K562 (cell line): ENCODE data around the gene ABCB4. TPM values are rescaled to one million over a fixed set of nuclear protein-coding genes. Genes with fewer than 3 reads are reported as not detected.

Experiments
- ATAC-seq: fragments of 200-7000 bp; cut with Tn5 transposase; 3 replicates; pipeline ENCODE4 v1.9.1; 2020; ENCODE audit warnings: moderate library complexity
- BruUV-seq: library from RNA; stranded (reverse); fragments of 400-500 nt; replicated peaks from 2 replicates; lab custom pipeline; 2021; lab: Mats Ljungman, UMichigan
- CTCF ChIA-PET: fragments of 300-600 bp; formaldehyde crosslinking; extraction: SDS; loops from one replicate; lab custom pipeline; 2021; ENCODE audit warnings: low intra/inter-chr PET ratio; lab: Yijun Ruan, JAX
- POLR2A ChIA-PET: fragments of 300-600, 350-650 bp; sonication (Branson Sonifier 250); formaldehyde crosslinking; extraction: SDS; loops from one replicate; lab custom pipeline; 2021; ENCODE audit warnings: antibody characterized with exemption, inconsistent platforms; lab: Yijun Ruan, JAX
- DNase-seq, 4 experiments: peaks; one replicate each; pipeline versions ENCODE4 v3.0.0 to v3.0.0-alpha.2; 2011 to 2018; ENCODE audit warnings: low spot score in 3 of 4, mixed read lengths in 3 of 4; ENCODE audit errors: extremely low read depth in 1 of 4
- FAIRE-seq: peaks from 2 replicates; lab custom pipeline; 2011; peaks lifted over from hg19 to GRCh38; lab: Jason Lieb, UNC
- H2AFZ ChIP-seq: 2 replicates; pipeline ENCODE4 v1.6.0; 2011; ENCODE audit warnings: low read depth, low read length, control low read depth, inconsistent platforms
- H3K27ac ChIP-seq: fragments of 200-600 bp; 3 replicates; pipeline ENCODE4 v1.8.0; 2011; ENCODE audit warnings: low read depth, mild to moderate bottlenecking, control low read depth, inconsistent platforms, low read length, moderate library complexity, mixed read lengths; ENCODE audit errors: extremely low read depth
- H3K27me3 ChIP-seq, 2 experiments: fragments of 300-600 bp in 1 of 2; 2 replicates in 1 of 2; 3 replicates in 1 of 2; pipeline versions ENCODE4 v1.6.0 to v1.8.0; 2011; ENCODE audit warnings: inconsistent platforms in 2 of 2, low read length in 2 of 2, mild to moderate bottlenecking in 1 of 2, mixed read lengths in 1 of 2, moderate library complexity in 1 of 2; ENCODE audit not compliant: control insufficient read depth in 2 of 2, insufficient read depth in 2 of 2
- H3K36me3 ChIP-seq: fragments of 300-600 bp; 3 replicates; pipeline ENCODE4 v1.8.0; 2011; ENCODE audit warnings: mild to moderate bottlenecking, low read length, inconsistent platforms; ENCODE audit not compliant: control insufficient read depth, insufficient read depth
- H3K4me1 ChIP-seq, 2 experiments: fragments of 200-600 bp in 1 of 2; replicated peaks in 1 of 2; 2 replicates in 1 of 2; 3 replicates in 1 of 2; pipeline versions ENCODE4 v1.5.1 to v1.8.0; 2011; ENCODE audit warnings: inconsistent platforms in 2 of 2, low read length in 2 of 2, mild to moderate bottlenecking in 1 of 2, mixed read lengths in 1 of 2, moderate library complexity in 1 of 2; ENCODE audit not compliant: control insufficient read depth in 2 of 2, insufficient read depth in 2 of 2
- H3K4me2 ChIP-seq: 2 replicates; pipeline ENCODE4 v1.6.1; 2011; ENCODE audit warnings: low read length, control low read depth, inconsistent platforms, mixed read lengths; ENCODE audit not compliant: insufficient read depth
- H3K4me3 ChIP-seq: fragments of 200-600 bp; sonication (generic), shearing (Covaris generic); 2 replicates; pipeline ENCODE4 v1.5.1; 2016; ENCODE audit warnings: control low read depth, inconsistent platforms
- H3K79me2 ChIP-seq: fragments of 200-600 bp; 3 replicates; pipeline ENCODE4 v1.8.0; 2011; ENCODE audit warnings: low read length, inconsistent platforms; ENCODE audit not compliant: control insufficient read depth, insufficient read depth
- H3K9ac ChIP-seq, 2 experiments: 2 replicates each; pipeline versions ENCODE4 v1.6.0 to v1.6.1; 2011; ENCODE audit warnings: low read depth in 2 of 2, low read length in 2 of 2, control low read depth in 1 of 2, inconsistent platforms in 1 of 2, mild to moderate bottlenecking in 1 of 2, mixed read lengths in 1 of 2; ENCODE audit not compliant: insufficient read depth in 1 of 2
- H3K9me1 ChIP-seq: one replicate; pipeline ENCODE4 v1.6.0; 2011; ENCODE audit warnings: inconsistent platforms, mild to moderate bottlenecking, low read length, moderate library complexity; ENCODE audit not compliant: control insufficient read depth, insufficient read depth
- H3K9me3 ChIP-seq: replicated peaks from 2 replicates; pipeline ENCODE4 v1.5.1; 2011; ENCODE audit warnings: low read depth, low read length, inconsistent platforms; ENCODE audit not compliant: control insufficient read depth, insufficient read depth
- H4K20me1 ChIP-seq: replicated peaks from 2 replicates; pipeline ENCODE4 v1.6.1; 2011; ENCODE audit warnings: low read length, inconsistent platforms, mixed read lengths; ENCODE audit not compliant: control insufficient read depth, insufficient read depth
- CEBPB ChIP-seq: fragments of 450-650 bp; IDR thresholded peaks from 2 replicates; pipeline ENCODE4 v1.6.1; 2016; ENCODE audit warnings: missing genetic modification characterization, missing compliant biosample characterization
- HBP1 ChIP-seq: fragments of 450-650 bp; formaldehyde crosslinking; IDR thresholded peaks from 2 replicates; pipeline ENCODE4 v1.4.0; 2022; ENCODE audit warnings: missing genetic modification characterization
- ZNF316 ChIP-seq: fragments of 450-650 bp; IDR thresholded peaks from 2 replicates; pipeline ENCODE4 v1.6.1; 2016
- ZSCAN32 ChIP-seq: fragments of 450-650 bp; formaldehyde crosslinking; IDR thresholded peaks from 2 replicates; pipeline ENCODE4 v1.4.0; 2020; ENCODE audit warnings: mild to moderate bottlenecking, moderate library complexity
- WGBS: fragments of 100-300 bp; shearing (Covaris generic); methylation state at CpG from one replicate; pipeline ENCODE4 v1.1.6; 2016; ENCODE audit warnings: low coverage, mixed read lengths; ENCODE audit not compliant: insufficient coverage; ENCODE audit errors: missing lambda C conversion rate; 5-methylcytosine and 5-hydroxymethylcytosine counted together
- in situ Hi-C: fragments of 300-500 bp; cut with MboI; formaldehyde crosslinking; loops from 4 replicates; pipeline ENCODE4 v1.15.0; 2018; ENCODE audit warnings: inconsistent platforms, mixed read lengths
- intact Hi-C: fragments of 100-400 bp; cut with micrococcal nuclease; formaldehyde crosslinking; loops from 2 replicates; pipeline ENCODE4 v1.14.2; 2022
- polyA plus RNA-seq, 8 experiments: library from polyadenylated mRNA; depleted of rRNA in 4 of 8; stranded (reverse) in 5 of 8; unstranded in 3 of 8; fragments of >200 nt; fragmentation: Nextera tagmentation in 2 of 8; fragmentation: Illumina TruSeq in 1 of 8; extraction: Ambion mirVana in 2 of 8; extraction: Trizol in 1 of 8; gene quantifications; 2 replicates each; pipeline versions ENCODE4 v1.2.1 to v1.2.3, GENCODE V29; 2011 to 2014; ENCODE audit warnings: inconsistent platforms in 1 of 8, missing spikeins in 1 of 8
- total RNA-seq, 7 experiments: library from RNA; depleted of rRNA in 6 of 7; stranded (reverse); fragments of >200 nt in 6 of 7; fragmentation: Illumina TruSeq in 2 of 7; extraction: Trizol in 2 of 7; gene quantifications; 2 replicates each; pipeline versions ENCODE4 v1.2.1 to v1.2.3, GENCODE V29; 2011 to 2021; ENCODE audit warnings: low replicate concordance in 1 of 7

ABCB4 gene
- total and polyA plus RNA-seq, 9 of the 15 experiments (the other 6 are each of a cell fraction or from before 2014, with no cell fraction given) = 0.06 to 0.73 (median 0.40) TPM

- no peak overlapping the region for H2AFZ ChIP-seq
- H3K9me1 ChIP-seq = no peaks in the 10 kb centered on the region
- H3K27ac ChIP-seq = no peak overlapping the region
- no peak overlapping the region for H3K4me3 ChIP-seq
- no peak overlapping the region for H3K9ac ChIP-seq
- no peaks in the 10 kb centered on the region for H3K79me2 ChIP-seq
- WGBS = 42% methylated on average over 4 of the region's 4 CpGs
- TF ChIP-seq ZNF316 (0 out of 2 replicates have a peak, but pooled peaks have one; percentile 12), HBP1 (CRISPR knock-in tag) (no peak)
- in situ Hi-C loops = no loop called here
- peaks cover 0 to 12% of the 10 kb centered on the region in 2 experiments; a peak in 3 of 5 replicates for H3K4me1 ChIP-seq
- no peaks in the 10 kb centered on the region for H3K27me3 ChIP-seq
- no peak for FAIRE-seq
- ChIA-PET POLR2A (no interaction called here), CTCF (interaction anchor here (0.7 kb wide), 1 partner anchor 1041 kb away, joined by 3 read pairs; no protein-coding TSS in a partner anchor)
- H3K4me2 ChIP-seq = no peak overlapping the region
- no peaks in the 10 kb centered on the region for H4K20me1 ChIP-seq
- no peak for ATAC-seq
- DNase-seq = no peak
- H3K36me3 ChIP-seq = no peaks in the 10 kb centered on the region
- H3K9me3 ChIP-seq = no peaks in the 10 kb centered on the region
- intact Hi-C loops = no loop called here
- no TSS peak for BruUV-seq
Observed at GRCh38 chr7:87369216-87369615, 106.3 kb downstream of the ABCB4 start.

- in situ Hi-C loops = no loop called here
- FAIRE-seq (no peak), DNase-seq (no peak), ATAC-seq (no peak)
- Histone ChIP-seq H3K9me3 (no peaks in the 10 kb centered on the region), H2AFZ (no peak overlapping the region), H3K4me1 (peaks cover 0 to 7% of the 10 kb centered on the region in 2 experiments; a peak in 3 of 5 replicates), H3K9ac (no peak overlapping the region), H3K36me3 (no peaks in the 10 kb centered on the region), H3K27ac (no peak overlapping the region), H3K79me2 (no peaks in the 10 kb centered on the region), H4K20me1 (no peaks in the 10 kb centered on the region), H3K4me2 (no peak overlapping the region), H3K4me3 (no peak overlapping the region), H3K27me3 (no peaks in the 10 kb centered on the region), H3K9me1 (no peaks in the 10 kb centered on the region)
- CTCF ChIA-PET = no interaction called here
- BruUV-seq = no TSS peak
- POLR2A ChIA-PET = no interaction called here
- intact Hi-C loops = no loop called here
- TF ChIP-seq CEBPB (tag) (peak; percentile 11; the same call in 1 of the 2 replicates), ZSCAN32 (CRISPR knock-in tag) (no peak)
- TF ChIP-seq, all 486 proteins: peak for 1
Observed at GRCh38 chr7:87364246-87364645, 111.2 kb downstream of the ABCB4 start.
